Measurements from ENCODE around the gene PRSS22. TPM values are rescaled to one million over a fixed set of nuclear protein-coding genes. Genes with fewer than 3 reads are reported as not detected.

The PRSS22 gene
- total RNA-seq, 6 experiments from 2014 or later, result 0.18 to 2.1 (median 0.84) TPM; not detected in 1

DNA sequence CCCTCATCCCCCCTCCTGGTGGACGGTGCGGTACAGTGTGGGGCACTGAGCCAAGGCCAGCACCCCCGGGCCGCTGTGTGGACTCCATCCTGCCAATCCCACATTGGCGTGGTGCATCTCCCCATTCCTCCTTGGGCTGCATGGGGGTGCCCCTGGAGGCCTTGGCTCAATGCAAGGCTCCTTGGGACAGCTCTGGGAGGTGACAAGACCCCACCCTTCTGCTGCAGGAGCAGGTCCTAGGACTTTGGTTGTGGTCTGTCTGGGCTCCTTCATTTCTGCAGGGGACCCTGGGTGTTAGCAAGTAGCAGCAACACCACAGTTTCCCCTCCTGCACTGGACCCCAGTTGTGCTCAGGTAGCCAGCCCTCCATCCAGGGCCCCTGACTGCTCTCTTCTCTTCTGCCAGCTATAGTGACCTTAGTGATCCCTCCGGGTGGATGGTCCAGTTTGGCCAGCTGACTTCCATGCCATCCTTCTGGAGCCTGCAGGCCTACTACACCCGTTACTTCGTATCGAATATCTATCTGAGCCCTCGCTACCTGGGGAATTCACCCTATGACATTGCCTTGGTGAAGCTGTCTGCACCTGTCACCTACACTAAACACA lies 39.6 kb downstream of the PRSS22 start:
- Histone ChIP-seq H3K4me1 (no peaks in the 10 kb centered on the region), H3K4me3 (no peak overlapping the region), H3K27me3 (no peaks in the 10 kb centered on the region), H3K36me3 (no peaks in the 10 kb centered on the region), H3K9me3 (no peaks in the 10 kb centered on the region), H3K27ac (no peak overlapping the region)
- TF ChIP-seq, protein P1, sequence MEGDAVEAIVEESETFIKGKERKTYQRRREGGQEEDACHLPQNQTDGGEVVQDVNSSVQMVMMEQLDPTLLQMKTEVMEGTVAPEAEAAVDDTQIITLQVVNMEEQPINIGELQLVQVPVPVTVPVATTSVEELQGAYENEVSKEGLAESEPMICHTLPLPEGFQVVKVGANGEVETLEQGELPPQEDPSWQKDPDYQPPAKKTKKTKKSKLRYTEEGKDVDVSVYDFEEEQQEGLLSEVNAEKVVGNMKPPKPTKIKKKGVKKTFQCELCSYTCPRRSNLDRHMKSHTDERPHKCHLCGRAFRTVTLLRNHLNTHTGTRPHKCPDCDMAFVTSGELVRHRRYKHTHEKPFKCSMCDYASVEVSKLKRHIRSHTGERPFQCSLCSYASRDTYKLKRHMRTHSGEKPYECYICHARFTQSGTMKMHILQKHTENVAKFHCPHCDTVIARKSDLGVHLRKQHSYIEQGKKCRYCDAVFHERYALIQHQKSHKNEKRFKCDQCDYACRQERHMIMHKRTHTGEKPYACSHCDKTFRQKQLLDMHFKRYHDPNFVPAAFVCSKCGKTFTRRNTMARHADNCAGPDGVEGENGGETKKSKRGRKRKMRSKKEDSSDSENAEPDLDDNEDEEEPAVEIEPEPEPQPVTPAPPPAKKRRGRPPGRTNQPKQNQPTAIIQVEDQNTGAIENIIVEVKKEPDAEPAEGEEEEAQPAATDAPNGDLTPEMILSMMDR (IDR thresholded peaks at IDR 0.05), result no peak
- no peak for TF ChIP-seq POLR2A (IDR thresholded peaks at IDR 0.05)
- 71% methylated on average over 6 of the region's 10 CpGs for WGBS (ENCODE audit: insufficient coverage, low coverage, low lambda C conversion rate, missing lambda C conversion rate)
- peak in 1 of 3 donors; percentile 9 for DNase-seq
- ATAC-seq, result no peak
- intact Hi-C loops (cut with DNase I), result no loop called here

DNA sequence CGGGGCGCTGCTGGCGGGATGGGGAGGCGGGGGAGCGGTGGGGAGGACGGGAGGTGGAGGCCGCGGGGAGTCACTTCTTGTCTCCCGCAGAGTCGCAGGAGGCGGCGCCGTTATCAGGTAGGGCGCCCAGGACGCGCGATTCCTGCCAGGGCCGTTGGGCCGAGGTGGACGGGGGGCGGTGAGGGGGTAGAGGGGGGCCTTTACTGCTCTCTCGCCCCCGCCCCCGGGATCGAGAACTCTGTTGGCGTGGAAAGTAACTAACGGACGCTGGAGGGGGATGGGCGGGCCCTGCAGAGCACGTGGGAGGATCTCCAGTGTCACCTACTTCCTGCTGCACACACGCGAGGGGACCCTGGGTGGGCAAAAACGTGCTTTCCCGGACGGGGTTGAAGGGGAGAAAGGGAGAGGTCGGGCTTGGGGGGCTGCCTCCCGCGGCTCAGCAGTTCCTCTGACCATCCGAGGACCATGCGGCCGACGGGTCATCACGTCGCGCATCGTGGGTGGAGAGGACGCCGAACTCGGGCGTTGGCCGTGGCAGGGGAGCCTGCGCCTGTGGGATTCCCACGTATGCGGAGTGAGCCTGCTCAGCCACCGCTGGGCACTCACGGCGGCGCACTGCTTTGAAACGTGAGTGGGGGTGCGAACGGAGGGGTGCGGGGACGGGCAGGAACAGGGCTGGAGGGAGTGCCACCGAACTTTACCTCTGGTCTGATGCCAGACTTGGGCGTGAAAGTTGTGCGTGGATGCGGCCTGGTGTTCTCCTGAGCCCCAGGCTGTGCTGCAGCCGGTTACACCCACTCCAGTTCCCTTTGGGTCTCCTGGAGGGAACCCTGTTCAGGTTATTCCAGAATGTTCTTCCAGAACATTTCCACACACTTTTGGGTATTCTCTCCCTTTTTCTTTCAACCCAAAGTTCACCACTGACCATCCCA lies 40.4 kb downstream of the PRSS22 start:
- Histone ChIP-seq H3K9me3 (no peaks in the 10 kb centered on the region), H3K4me3 (no peak overlapping the region), H3K27ac (no peak overlapping the region), H3K4me1 (no peaks in the 10 kb centered on the region), H3K36me3 (no peaks in the 10 kb centered on the region), H3K27me3 (no peaks in the 10 kb centered on the region)
- ATAC-seq (no peak), DNase-seq (no peak)
- WGBS (ENCODE audit: insufficient coverage, low coverage, low lambda C conversion rate, missing lambda C conversion rate), result 69% methylated on average over 39 of the region's 68 CpGs
- TF ChIP-seq, protein P1 (IDR thresholded peaks at IDR 0.05), result no peak
- TF ChIP-seq POLR2A (IDR thresholded peaks at IDR 0.05), result no peak
- intact Hi-C loops (cut with DNase I), result no loop called here

DNA sequence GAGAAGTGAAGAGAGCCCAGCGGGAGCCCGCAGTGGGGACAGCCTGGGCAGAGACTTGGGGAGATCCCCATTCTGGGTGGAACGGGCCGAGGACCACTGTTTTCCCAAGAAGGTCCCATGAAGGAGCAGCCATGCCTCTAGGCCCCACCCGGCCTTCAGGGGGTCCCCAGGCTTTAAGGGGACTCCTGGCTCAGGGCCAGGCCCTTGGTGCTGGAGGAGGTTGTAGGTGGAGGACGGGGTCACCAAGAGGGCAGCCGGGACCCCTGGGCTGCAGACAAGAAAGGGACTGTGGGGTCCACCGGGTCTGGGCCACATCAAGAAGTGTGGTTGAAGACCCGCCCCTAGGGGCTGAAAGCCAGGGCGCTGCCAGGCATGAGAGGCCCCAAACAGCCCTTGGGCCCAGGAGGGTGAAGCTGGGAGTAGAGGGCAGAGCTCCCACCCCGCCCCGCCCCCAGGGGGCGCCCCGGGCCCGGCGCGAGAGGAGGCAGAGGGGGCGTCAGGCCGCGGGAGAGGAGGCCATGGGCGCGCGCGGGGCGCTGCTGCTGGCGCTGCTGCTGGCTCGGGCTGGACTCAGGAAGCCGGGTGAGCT lies 41.1 kb downstream of the PRSS22 start, which contains the start of gene PRSS21:
PRSS21 (plus strand) TSS at position 487 of the 589 bp plus-strand sequence; CDS start at position 519, 32 bp downstream.
- intact Hi-C loops (cut with DNase I), result no loop called here
- no peaks in the 10 kb centered on the region for H3K27me3 ChIP-seq

GRCh38 chr16:2815299-2815771 lies 42.6 kb downstream of the PRSS22 start:
- DNase-seq (no peak), ATAC-seq (no peak)
- 53% methylated on average over 4 of the region's 10 CpGs for WGBS (ENCODE audit: insufficient coverage, low coverage, low lambda C conversion rate, missing lambda C conversion rate)
- Histone ChIP-seq H3K4me1 (no peaks in the 10 kb centered on the region), H3K9me3 (no peaks in the 10 kb centered on the region), H3K27me3 (no peaks in the 10 kb centered on the region), H3K4me3 (no peak overlapping the region), H3K27ac (no peak overlapping the region), H3K36me3 (no peaks in the 10 kb centered on the region)
- intact Hi-C loops (cut with DNase I), result no loop called here
- no peak for TF ChIP-seq POLR2A (IDR thresholded peaks at IDR 0.05)
- TF ChIP-seq, protein P1 (IDR thresholded peaks at IDR 0.05), result no peak

More for the DNA sequence above, 41.1 kb downstream of the PRSS22 start, which contains the start of gene PRSS21:
- peak in 1 of 4 donors; percentile 21 for ATAC-seq
- no peak for DNase-seq
- no peaks in the 10 kb centered on the region for H3K36me3 ChIP-seq
- 71% methylated on average over 4 of the region's 28 CpGs for WGBS (ENCODE audit: insufficient coverage, low coverage, low lambda C conversion rate, missing lambda C conversion rate)
- H3K4me1 ChIP-seq, result no peaks in the 10 kb centered on the region
- TF ChIP-seq, protein P1 (IDR thresholded peaks at IDR 0.05), result no peak
- no peak for TF ChIP-seq POLR2A (IDR thresholded peaks at IDR 0.05)
- no peaks in the 10 kb centered on the region for H3K9me3 ChIP-seq
- H3K27ac ChIP-seq, result no peak within 1 kb of the TSS
- H3K4me3 ChIP-seq, result no peak within 1 kb of the TSS
